Ecto neural progenitor cell (in vitro differentiated cells): ENCODE data around the gene USP31.

Experiments used
- DNase-seq: peaks from one replicate; pipeline ENCODE4 v3.0.0-alpha.2; 2018; ENCODE audit warnings: low spot score

The USP31 gene

GRCh38 chr16:23060458-23061320 is 88.6 kb downstream of the USP31 start:
- DNase-seq, result peak; percentile 68

GRCh38 chr16:23059433-23059832 is 89.8 kb downstream of the USP31 start:
- DNase-seq, result no peak

- no peak for DNase-seq
Measured at GRCh38 chr16:23058576-23058975, 90.7 kb downstream of the USP31 start.

GRCh38 chr16:23057013-23057596 is 92.1 kb downstream of the USP31 start:
- no peak for DNase-seq

- DNase-seq, result no peak
Measured at GRCh38 chr16:23055481-23055880, 93.8 kb downstream of the USP31 start.

GRCh38 chr16:23052908-23053580 is 96.2 kb downstream of the USP31 start:
- DNase-seq, result no peak

GRCh38 chr16:23052221-23052620 is 97.0 kb downstream of the USP31 start:
- DNase-seq, result no peak

- no peak for DNase-seq
Measured at GRCh38 chr16:23051587-23051986, 97.7 kb downstream of the USP31 start.

GRCh38 chr16:23048164-23048563 is 101.1 kb downstream of the USP31 start:
- no peak for DNase-seq

GRCh38 chr16:23045025-23045424 is 104.2 kb downstream of the USP31 start:
- no peak for DNase-seq

- DNase-seq, result no peak
Measured at GRCh38 chr16:23040246-23040645, 109.0 kb downstream of the USP31 start.

GRCh38 chr16:23039118-23039517 is 110.1 kb downstream of the USP31 start:
- DNase-seq, result no peak

- peak; percentile 5 for DNase-seq
Measured at GRCh38 chr16:23035240-23035639, 114.0 kb downstream of the USP31 start.

GRCh38 chr16:23031508-23032098 is 117.6 kb downstream of the USP31 start:
- DNase-seq, result peak; percentile 24

GRCh38 chr16:23029733-23030420 is 119.4 kb downstream of the USP31 start:
- DNase-seq, result peak; percentile 32

GRCh38 chr16:23027386-23027785 is 121.9 kb downstream of the USP31 start:
- no peak for DNase-seq

- peak; percentile 70 for DNase-seq
Measured at GRCh38 chr16:23026784-23027362, 122.4 kb downstream of the USP31 start.

GRCh38 chr16:23025692-23026307 is 123.5 kb downstream of the USP31 start:
- no peak for DNase-seq

- no peak for DNase-seq
Measured at GRCh38 chr16:23024044-23024443, 125.2 kb downstream of the USP31 start.

GRCh38 chr16:23020084-23020483 is 129.2 kb downstream of the USP31 start:
- DNase-seq, result no peak

GRCh38 chr16:23016368-23016767 is 132.9 kb downstream of the USP31 start:
- DNase-seq, result no peak
